Measurements from ENCODE around the gene SAE1. TPM values are rescaled to one million over a fixed set of nuclear protein-coding genes. Genes with fewer than 3 reads are reported as not detected.

The SAE1 gene
- total and polyA plus RNA-seq, 12 donors = 11.9 to 60.2 (median 45.5) TPM

GRCh38 chr19:47190167-47190727, 59.6 kb downstream of the SAE1 start:
- Histone ChIP-seq H3K27ac (peak overlapping the region; percentile 2 to 82 (median 72)), H3K36me3 (peaks cover 0 to 42% (median 0%) of the 10 kb centered on the region in 9 donors), H3K27me3 (no peaks in the 10 kb centered on the region), H3K4me1 (peaks cover 7 to 25% (median 21%) of the 10 kb centered on the region in 9 donors), H3K4me3 (peak overlapping the region in 3 of 10 donors; percentile 2 to 28 (median 13)), H3K9me3 (no peaks in the 10 kb centered on the region)
- peak; percentile 31 to 68 (median 60) for ATAC-seq
- 16 to 24% methylated on average over 12 of the region's 12 CpGs for WGBS, 2 donors
- intact Hi-C loops (cut with DNase I) = loop anchor here in 4 of 10 donors (5.0 to 10.0 kb wide), 3 partner anchors 33 to 55 kb away; no protein-coding TSS in a partner anchor
- DNase-seq = peak; percentile 32 to 35
- TF ChIP-seq CTCF (IDR thresholded peaks at IDR 0.05) = no peak

DNA sequence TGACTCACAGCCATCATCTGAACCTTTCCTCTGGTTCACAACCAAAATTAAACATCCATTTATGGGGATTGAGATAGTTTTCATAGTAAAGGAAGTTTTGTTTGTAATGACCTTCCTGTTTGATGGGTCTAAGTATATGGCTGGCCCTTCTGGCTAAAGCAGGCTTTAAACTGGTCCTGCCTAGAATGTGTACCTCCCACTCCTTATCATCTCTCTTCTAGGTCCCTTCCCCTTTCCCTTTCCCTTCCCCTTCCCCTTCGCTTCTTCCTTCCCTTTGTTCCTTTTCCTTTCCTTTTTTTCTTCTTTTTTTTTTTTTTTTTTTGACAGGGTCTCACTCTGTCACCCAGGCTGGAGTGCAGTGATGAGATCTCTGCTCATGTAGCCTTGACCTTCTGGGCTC, 64.8 kb downstream of the SAE1 start:
- no peak for ATAC-seq
- Histone ChIP-seq H3K4me3 (no peak overlapping the region), H3K27me3 (no peaks in the 10 kb centered on the region), H3K36me3 (peaks cover 0 to 59% (median 11%) of the 10 kb centered on the region in 9 donors), H3K9me3 (no peaks in the 10 kb centered on the region), H3K27ac (no peak overlapping the region), H3K4me1 (peaks cover 3 to 13% (median 8%) of the 10 kb centered on the region in 9 donors)
- intact Hi-C loops (cut with DNase I) = loop anchor here in 2 of 10 donors (10.0 kb wide), 2 partner anchors 49 to 51 kb away; no protein-coding TSS in a partner anchor
- no peak for TF ChIP-seq CTCF (IDR thresholded peaks at IDR 0.05)
- DNase-seq = no peak
- whole genome bisulfite sequencing, 2 donors = 69 to 85% methylated on average over 1 of the region's 1 CpG

- no peak for TF ChIP-seq CTCF (IDR thresholded peaks at IDR 0.05)
- H3K4me1 ChIP-seq = peaks cover 0 to 4% (median 0%) of the 10 kb centered on the region in 9 donors
- no peak overlapping the region for H3K27ac ChIP-seq
- H3K9me3 ChIP-seq = no peaks in the 10 kb centered on the region
- H3K27me3 ChIP-seq = no peaks in the 10 kb centered on the region
- H3K36me3 ChIP-seq = peaks cover 0 to 63% (median 14%) of the 10 kb centered on the region in 9 donors
- no peak overlapping the region for H3K4me3 ChIP-seq
- DNase-seq = no peak
- intact Hi-C loops (cut with DNase I) = loop anchor here in 2 of 10 donors (10.0 kb wide), 2 partner anchors 48 to 52 kb away; no protein-coding TSS in a partner anchor
- 96 to 98% methylated on average over 4 of the region's 4 CpGs for WGBS, 2 donors
- no peak for ATAC-seq
Observed at GRCh38 chr19:47197141-47197540, 66.5 kb downstream of the SAE1 start.

DNA sequence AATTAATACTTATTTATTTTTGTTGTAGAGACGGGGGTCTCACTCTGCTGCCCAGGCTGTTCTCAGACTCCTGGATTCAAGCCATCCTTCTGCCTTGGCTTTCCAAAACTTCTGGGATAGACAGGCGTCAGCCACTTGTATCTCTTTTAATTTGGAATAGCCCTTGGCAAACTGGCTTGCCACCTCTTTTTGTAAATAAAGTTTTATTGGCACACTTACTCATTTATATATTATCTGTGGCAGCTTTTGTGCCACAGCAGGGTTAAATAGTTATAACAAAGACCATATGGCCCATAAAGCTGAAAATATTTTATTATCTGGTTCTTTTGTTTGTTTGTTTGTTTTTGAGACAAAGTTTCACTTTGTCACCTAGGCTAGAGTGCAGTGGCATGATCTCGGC, 69.9 kb downstream of the SAE1 start:
- no peaks in the 10 kb centered on the region for H3K9me3 ChIP-seq
- TF ChIP-seq CTCF (IDR thresholded peaks at IDR 0.05) = no peak
- no peak overlapping the region for H3K27ac ChIP-seq
- DNase-seq = no peak
- ATAC-seq = no peak
- H3K36me3 ChIP-seq = peaks cover 0 to 85% (median 19%) of the 10 kb centered on the region in 9 donors
- no peak overlapping the region for H3K4me3 ChIP-seq
- WGBS, 2 donors = 83 to 97% methylated on average over 3 of the region's 3 CpGs
- H3K4me1 ChIP-seq = peaks cover 0 to 5% (median 0%) of the 10 kb centered on the region in 9 donors
- intact Hi-C loops (cut with DNase I) = loop anchor here in 1 of 10 donors (5.0 kb wide), 1 partner anchor 43 kb away; no protein-coding TSS in a partner anchor
- H3K27me3 ChIP-seq = no peaks in the 10 kb centered on the region

All from heart right ventricle (tissue), 16 donors.